Measurements from ENCODE around the gene COG4.
A peak's percentile ranks its signal among the peaks of the same experiment; 100 is the strongest.
"Not testable (repeated sequence)": the region's sequence is repeated elsewhere in the genome, so short reads cannot be mapped to it uniquely, and the experiment has no call there.

The COG4 gene

GRCh38 chr16:70453892-70454221, 69.5 kb downstream of the COG4 start:
- DNase-seq: no peak

DNA sequence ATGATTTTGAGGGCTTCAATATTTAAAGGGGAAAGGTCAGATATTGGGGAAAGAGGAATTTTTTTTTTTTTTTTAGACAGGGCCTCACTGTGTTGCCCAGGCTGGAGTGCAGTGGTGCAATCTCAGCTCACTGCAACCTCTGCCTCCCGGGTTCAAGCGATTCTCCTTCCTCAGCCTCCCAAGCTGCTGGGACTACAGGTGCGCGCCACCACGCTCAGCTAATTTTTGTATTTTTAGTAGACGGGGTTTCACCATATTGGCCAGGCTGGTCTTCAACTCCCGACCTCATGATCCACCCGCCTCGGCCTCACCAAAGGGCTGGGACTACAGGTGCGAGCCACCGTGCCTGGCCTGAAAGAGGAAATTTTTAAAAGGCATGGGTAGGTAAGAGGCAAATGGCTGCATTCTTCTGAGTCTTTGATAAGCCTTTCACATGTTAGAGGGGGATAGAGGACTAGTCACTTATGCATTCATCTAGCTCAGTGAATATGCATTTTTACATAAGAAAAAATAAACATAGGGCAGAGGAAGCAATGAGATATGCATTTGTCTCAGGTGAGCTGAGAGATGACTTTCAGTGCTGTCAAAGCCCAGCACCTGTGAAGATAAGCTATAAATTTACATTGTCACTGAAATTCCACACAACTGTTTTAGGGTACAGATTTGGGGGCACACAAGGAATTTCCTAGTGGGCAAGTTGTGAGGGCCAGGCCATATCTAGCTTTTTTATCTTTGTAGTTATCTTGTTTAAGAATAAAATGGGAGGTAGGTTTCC, 70.0 kb downstream of the COG4 start:
- DNase-seq: no peak

- not testable (repeated sequence) for DNase-seq
Observed at GRCh38 chr16:70451004-70451340, 72.4 kb downstream of the COG4 start.

- DNase-seq: not testable (repeated sequence)
Observed at GRCh38 chr16:70450142-70451003, 73.0 kb downstream of the COG4 start.

GRCh38 chr16:70448075-70448474, 75.3 kb downstream of the COG4 start:
- DNase-seq: no peak

DNA sequence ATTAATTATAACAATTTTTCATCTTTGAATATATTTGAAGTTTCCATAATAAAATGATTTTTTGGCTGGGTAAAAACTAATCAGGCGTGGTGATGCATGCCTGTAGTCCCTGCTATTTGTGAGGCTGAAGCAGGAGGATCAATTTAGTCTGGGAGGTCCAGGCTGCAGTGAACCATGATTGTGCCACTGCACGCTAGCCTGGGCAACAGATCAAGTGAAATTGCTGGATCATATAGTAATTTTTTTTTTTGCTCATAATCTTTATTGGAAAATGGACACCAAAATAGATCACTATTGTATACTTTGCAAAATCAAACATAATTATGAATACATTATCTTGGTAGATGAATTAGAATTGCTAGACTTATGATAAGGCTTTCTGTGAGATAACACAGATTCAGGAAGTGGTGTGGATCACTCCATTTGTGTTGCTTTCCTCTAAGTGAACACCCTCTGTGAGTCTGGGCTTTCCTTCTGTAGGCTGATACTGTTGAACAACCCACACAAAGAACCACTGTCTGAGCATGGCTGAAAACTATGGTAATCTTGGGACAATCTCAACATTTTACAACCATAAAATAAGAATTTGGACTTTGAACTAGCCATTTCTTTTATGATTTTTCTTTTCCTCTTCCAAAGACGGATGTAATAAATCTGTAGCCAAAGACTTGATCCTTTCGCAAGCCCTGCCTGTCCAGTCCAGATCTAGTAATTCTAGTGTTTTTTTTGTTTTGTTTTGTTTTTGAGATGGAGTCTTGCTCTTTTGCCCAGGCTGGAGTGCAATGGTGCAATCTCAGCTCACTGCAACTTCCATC, 78.9 kb downstream of the COG4 start:
- DNase-seq: no peak

DNA sequence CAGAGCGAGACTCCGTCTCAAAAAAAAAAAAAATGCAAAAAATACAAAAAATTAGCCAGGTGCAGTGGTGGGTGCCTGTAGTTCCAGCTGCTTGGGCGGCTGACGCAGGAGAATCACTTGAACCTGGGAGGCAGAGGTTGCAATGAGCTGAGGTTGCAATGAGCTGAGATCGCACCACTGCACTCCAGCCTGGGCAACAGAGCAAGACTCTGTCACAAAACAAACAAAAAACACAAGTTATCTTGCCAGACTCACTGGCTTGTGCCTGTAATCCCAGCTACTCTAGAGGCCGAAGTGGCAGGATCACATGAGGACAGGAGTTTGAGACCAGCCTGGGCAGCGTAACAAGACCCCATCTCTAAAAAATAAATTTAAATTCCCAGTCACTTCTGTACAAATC, 81.0 kb downstream of the COG4 start:
- no peak for DNase-seq

DNA sequence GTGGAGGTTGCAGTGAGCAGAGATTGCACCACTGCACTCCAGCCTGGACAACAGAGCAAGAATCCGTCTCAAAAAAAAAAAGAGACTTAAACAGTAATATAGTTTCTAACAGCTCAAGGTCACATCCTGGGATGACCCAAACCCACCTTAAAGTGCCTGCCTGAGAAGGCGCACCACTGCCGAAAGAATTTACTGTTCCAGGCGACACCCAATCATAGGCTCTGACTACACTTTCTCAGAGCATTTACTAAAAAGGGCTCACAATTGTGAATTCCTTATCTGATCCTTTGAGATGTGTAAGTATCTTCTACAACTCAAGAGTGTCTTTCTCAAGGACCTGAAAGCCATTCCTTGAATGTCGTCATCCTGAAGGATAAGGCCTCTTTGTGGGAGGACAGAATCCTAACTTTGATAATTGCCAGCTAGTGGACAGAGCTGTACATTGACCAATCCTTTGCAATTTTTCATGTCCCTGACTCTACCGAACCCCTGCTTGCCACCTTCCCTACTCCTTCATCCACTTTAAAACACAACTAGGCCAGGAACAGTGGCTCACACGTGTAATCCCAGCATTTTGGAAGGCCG, 81.9 kb downstream of the COG4 start:
- no peak for DNase-seq

- no peak for DNase-seq
Observed at GRCh38 chr16:70440009-70440692, 83.2 kb downstream of the COG4 start.

GRCh38 chr16:70438969-70439862, 84.1 kb downstream of the COG4 start, which contains the start of gene ST3GAL2:
Gene ST3GAL2 (minus strand): TSS chr16:70439100. CDS start chr16:70398530, 40,570 bp downstream.
- peak; percentile 96 for DNase-seq

DNA sequence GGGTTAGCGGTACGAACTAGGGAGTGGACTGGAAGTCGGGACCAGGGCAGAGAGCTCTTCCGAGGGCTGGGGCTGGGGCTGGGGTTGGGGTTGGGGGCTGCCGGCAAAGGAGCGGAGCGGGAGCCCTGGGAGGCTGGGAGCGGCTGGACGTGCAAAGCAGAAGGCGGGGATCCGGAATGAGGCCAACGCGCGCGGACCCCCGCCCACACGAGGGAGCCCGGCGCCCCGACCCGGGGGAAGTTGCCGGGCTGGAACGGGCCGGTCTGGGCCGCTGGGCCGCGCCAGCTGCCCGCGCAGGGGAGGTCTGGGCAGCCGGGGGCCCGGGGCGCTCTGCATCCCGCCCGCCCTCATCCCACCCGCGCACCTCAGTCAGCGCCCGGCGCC, 84.8 kb downstream of the COG4 start:
- DNase-seq: no peak

DNA sequence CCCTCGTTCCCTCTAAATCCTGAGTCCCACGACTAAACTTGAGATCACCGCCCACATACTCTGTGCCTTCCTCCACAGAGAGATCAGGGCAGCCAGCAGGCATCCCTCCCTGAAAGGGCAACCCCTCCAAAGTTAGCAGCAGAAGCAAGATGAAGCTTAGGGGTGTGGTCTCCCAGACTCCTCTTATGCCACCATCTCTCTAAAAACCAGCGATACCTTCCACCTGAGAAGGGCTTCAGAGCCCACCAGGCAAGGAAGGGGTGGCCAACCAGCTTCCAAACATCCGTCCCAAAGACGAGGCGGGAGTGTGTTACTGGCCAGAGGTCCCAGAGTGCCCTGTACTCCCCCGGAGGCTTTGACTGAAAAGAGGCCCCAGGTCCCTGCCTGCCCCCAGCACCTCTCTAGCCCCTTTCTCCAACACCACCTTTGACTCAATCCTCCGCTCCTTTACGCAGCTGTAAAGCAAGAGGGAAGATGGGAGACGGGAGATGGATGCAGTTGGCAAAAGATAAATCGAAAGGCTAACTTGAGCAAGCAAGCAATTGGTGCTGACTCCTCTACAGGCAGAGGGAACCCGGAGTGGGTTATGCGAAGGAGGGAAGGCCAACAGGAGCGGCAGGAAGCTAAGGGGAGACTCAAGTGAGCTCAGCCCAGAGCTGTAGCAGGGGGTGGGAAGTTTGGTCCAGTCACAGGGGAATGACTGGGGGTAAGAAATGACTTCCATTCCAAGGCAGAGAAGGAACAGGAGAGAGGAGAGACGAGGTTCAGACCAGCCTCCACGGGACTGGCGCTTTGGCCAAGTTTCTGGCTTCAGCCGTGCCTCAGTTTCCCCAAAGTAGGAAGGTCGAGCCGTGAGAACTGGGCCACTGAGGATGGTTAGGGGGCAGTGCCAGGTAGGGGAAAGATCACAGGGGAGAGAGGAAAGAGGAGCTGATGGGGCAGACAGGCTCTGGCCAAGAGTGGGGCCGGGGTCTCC, 85.5 kb downstream of the COG4 start:
- DNase-seq: peak; percentile 46

- peak; percentile 96 for DNase-seq
Observed at GRCh38 chr16:70437017-70437581, 86.3 kb downstream of the COG4 start.

DNA sequence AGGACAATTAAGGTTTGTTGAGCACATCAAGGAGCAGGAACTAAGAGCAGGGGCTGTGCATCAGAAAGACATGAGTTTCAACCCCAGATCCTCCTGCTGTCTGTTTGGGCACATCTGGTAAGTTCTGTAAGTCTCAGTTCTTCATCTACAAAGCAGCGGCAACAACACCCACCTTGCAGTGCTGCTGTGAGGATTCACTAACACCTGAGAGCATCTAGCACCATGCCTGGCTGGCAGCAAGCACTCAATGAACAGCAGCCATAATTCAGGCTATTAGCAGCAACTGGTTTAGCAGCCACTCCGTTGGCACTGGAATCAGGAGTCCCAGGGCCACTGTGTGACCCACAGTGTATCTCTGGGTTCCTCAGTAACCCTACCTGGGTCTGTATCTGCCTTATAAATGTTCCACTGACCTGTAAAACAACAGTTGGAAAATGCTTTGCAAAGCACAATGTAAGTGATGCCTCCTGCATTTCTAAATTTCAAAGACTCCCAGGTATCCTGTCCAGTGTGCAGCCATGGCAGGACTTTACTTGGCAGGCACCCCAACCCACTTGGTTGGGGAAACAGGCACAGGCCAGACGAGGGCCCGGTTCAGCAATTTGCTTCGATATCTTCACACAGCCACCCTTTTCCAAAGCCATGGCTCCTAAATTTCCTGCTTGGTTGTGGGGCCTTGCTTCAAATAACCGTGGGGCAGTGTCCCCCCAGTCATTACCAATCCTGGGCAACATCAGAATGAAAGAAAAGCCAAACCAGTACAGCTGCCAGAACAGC, 88.7 kb downstream of the COG4 start:
- DNase-seq: no peak

DNA sequence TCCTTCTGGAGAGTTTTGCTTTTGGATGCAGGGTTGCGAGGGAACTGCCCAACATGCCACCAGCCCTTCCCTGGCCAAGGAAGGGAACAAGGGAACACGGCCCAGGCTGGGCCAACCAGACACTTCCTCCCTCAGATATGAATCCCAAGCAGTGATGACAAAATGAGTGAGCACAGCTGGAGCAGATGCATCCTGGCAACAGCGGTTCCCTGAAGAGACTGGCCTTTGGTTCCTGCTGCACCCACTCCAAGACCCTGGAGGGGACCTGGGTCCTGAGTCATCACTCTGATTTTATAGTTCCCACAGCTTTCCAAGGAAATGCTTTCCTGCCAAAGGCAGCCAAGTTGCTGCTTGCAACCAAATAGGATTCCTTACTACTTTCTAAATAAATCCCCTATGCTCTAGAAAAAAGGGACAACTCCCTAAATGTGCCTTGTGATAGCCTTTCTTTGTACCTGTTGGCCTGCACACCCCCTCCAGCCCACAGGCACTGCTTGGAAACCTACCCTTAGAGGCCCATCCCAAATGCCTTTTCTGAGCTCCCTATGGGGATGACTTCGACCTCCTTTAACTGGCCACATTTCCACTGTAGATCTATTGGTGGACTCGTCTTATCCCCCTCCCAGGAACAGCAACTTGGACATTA, 89.8 kb downstream of the COG4 start:
- DNase-seq: peak; percentile 83

DNA sequence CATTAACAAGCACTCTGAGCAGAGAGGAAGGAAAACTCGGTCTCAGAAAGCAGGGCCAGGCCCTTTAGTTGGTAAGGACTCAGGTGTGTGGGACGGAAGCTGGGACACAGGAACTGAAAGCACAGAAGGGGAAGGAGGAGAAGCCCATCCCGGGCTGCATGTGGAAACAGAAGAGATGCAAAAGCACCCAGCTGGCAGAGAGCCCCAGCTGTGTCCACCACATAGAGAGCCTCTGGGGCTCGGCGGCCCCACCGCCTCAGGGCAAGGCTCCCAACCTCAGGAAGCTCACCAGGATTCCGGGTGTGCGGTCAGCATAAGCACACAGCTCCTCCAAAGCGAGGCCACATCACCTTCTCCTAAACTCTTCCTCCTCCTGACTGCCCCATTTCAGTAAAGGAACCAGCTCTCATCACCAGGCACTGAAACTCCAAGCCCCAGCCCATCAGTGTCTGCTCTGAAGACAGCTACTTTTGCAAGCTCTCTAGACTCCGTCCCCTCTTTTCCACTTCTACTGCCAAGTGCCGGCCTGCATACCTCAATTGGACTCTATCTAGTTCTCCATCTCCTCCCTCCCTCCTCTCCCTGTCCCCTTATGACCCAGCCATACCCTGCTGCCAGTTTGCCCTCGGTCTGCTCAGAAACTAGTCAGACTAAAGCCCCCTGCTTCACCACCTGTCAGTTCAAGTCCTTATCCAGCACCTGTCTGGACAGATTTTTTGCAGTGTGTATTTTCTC, 90.5 kb downstream of the COG4 start:
- DNase-seq: no peak

DNA sequence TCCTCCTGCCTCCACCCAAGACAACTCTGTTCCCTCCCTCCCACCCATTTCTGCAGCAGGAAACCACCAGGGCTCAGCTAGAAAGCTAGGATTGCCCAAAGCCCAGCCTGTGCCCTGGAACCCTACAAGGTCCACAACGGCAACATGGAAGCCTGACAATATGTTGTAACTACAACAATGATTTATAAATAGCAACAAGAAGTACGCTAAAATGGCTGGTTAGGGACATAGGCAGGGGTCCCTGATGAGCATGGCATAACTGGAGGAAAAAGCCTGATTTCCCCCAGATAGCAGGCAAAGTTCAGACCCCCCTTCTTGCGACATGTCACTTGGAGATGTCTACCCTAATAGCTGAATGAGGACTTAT, 91.0 kb downstream of the COG4 start:
- no peak for DNase-seq

Data from fibroblast of skin of right quadriceps (primary cell).